Esophagus squamous epithelium (tissue), 5 donors: ENCODE data around the gene IL11RA. TPM values are rescaled to one million over a fixed set of nuclear protein-coding genes. Genes with fewer than 3 reads are reported as not detected.

Source experiments
- DNase-seq: peaks from one replicate; lab custom pipeline; 2025; lab: John Stamatoyannopoulos, UW
- H3K27ac ChIP-seq, 4 donors: fragments of 200-600 bp; sonication (generic); one replicate each; pipeline ENCODE4 v1.5.1; 2016 to 2019; ENCODE audit warnings: mild to moderate bottlenecking in 1 of 4
- H3K27me3 ChIP-seq, 4 donors: fragments of 200-600 bp; sonication (generic); 1 replicate in 3 of 4; 2 replicates in 1 of 4; pipeline versions ENCODE4 v1.5.1 to v1.6.0; 2017 to 2021; ENCODE audit warnings: antibody characterized with exemption in 1 of 4
- H3K36me3 ChIP-seq, 3 donors: fragments of 200-600 bp; sonication (generic); one replicate each; pipeline ENCODE4 v1.5.1; 2016 to 2019
- H3K4me1 ChIP-seq, 3 donors: fragments of 200-600 bp; sonication (generic); one replicate each; pipeline ENCODE4 v1.5.1; 2017 to 2019
- H3K4me3 ChIP-seq, 4 donors: fragments of 200-600 bp; sonication (generic); 1 replicate in 3 of 4; 2 replicates in 1 of 4; pipeline ENCODE4 v1.5.1; 2016 to 2019; ENCODE audit warnings: mild to moderate bottlenecking in 2 of 4, moderate library complexity in 1 of 4
- H3K9me3 ChIP-seq, 3 donors: fragments of 200-600 bp; sonication (generic); one replicate each; pipeline ENCODE4 v1.5.1; 2016 to 2019
- CTCF ChIP-seq, 6 experiments: fragments of 450-650 bp in 4 of 6; fragments of 200-600 bp in 2 of 6; sonication (generic) in 2 of 6; IDR thresholded peaks; one replicate each; pipeline ENCODE4 v1.5.1; 2016 to 2019; ENCODE audit warnings: antibody characterized with exemption in 6 of 6, mild to moderate bottlenecking in 4 of 6, moderate library complexity in 4 of 6
- POLR2A ChIP-seq, 4 donors: fragments of 450-650 bp; IDR thresholded peaks; one replicate each; pipeline ENCODE4 v1.6.1; 2017; ENCODE audit warnings: antibody characterized with exemption in 4 of 4, mild to moderate bottlenecking in 4 of 4, moderate library complexity in 3 of 4
- WGBS, 2 donors: methylation state at CpG; one replicate each; pipeline ENCODE4 v1.1.5; 2018; 5-methylcytosine and 5-hydroxymethylcytosine counted together
- intact Hi-C: fragments of 100-400 bp; cut with DNase I; formaldehyde crosslinking; loops from one replicate; pipeline ENCODE4 v1.15.0; 2022
- total RNA-seq, 4 donors: library from RNA; depleted of rRNA; stranded (reverse); fragments of >200 nt; gene quantifications; one replicate each; pipeline ENCODE4 v1.1.0, GENCODE V29; 2016
- donor health status: DM: yes; HTN: yes; CAD: no.

The IL11RA gene
- total RNA-seq, 4 donors from 2014 or later = 2.5 to 18.7 (median 9.3) TPM

GRCh38 chr9:34686231-34686630 is 34.2 kb downstream of the IL11RA start:
- H3K4me1 ChIP-seq = peaks cover 0 to 57% (median 5%) of the 10 kb centered on the region in 3 donors
- H3K27me3 ChIP-seq = no peaks in the 10 kb centered on the region
- H3K4me3 ChIP-seq = no peak overlapping the region
- H3K27ac ChIP-seq = peak overlapping the region in 2 of 4 donors; percentile 29 to 55
- TF ChIP-seq CTCF (IDR thresholded peaks at IDR 0.05) = no peak
- TF ChIP-seq POLR2A (IDR thresholded peaks at IDR 0.05) = no peak
- no peak for DNase-seq
- H3K36me3 ChIP-seq = no peaks in the 10 kb centered on the region
- H3K9me3 ChIP-seq = no peaks in the 10 kb centered on the region
- intact Hi-C loops = no loop called here
- WGBS, 2 donors = 57 to 77% methylated on average over 5 of the region's 5 CpGs

- no peaks in the 10 kb centered on the region for H3K36me3 ChIP-seq
- peak overlapping the region in 1 of 4 donors; percentile 55 for H3K27ac ChIP-seq
- intact Hi-C loops = no loop called here
- H3K9me3 ChIP-seq = no peaks in the 10 kb centered on the region
- no peak overlapping the region for H3K4me3 ChIP-seq
- 40 to 50% methylated on average over 1 of the region's 1 CpG for whole genome bisulfite sequencing, 2 donors
- DNase-seq = no peak
- TF ChIP-seq CTCF (IDR thresholded peaks at IDR 0.05) (no peak), POLR2A (IDR thresholded peaks at IDR 0.05) (no peak)
- H3K4me1 ChIP-seq = peaks cover 0 to 62% (median 5%) of the 10 kb centered on the region in 3 donors
- H3K27me3 ChIP-seq = no peaks in the 10 kb centered on the region
Measured at GRCh38 chr9:34686732-34687131, 34.7 kb downstream of the IL11RA start.

GRCh38 chr9:34687276-34688030 is 35.5 kb downstream of the IL11RA start:
- TF ChIP-seq CTCF (IDR thresholded peaks at IDR 0.05) (no peak), POLR2A (IDR thresholded peaks at IDR 0.05) (no peak)
- Histone ChIP-seq H3K9me3 (no peaks in the 10 kb centered on the region), H3K27me3 (no peaks in the 10 kb centered on the region), H3K27ac (peak overlapping the region in 1 of 4 donors; percentile 55), H3K4me1 (peaks cover 0 to 64% (median 5%) of the 10 kb centered on the region in 3 donors), H3K36me3 (no peaks in the 10 kb centered on the region), H3K4me3 (no peak overlapping the region)
- intact Hi-C loops = no loop called here
- no peak for DNase-seq
- 72 to 80% methylated on average over 6 to 8 of the region's 10 CpGs for WGBS, 2 donors

GRCh38 chr9:34688329-34689115 is 36.5 kb downstream of the IL11RA start:
- H3K36me3 ChIP-seq = no peaks in the 10 kb centered on the region
- no peaks in the 10 kb centered on the region for H3K27me3 ChIP-seq
- TF ChIP-seq CTCF (IDR thresholded peaks at IDR 0.05) = no peak
- no peak for TF ChIP-seq POLR2A (IDR thresholded peaks at IDR 0.05)
- intact Hi-C loops = no loop called here
- H3K4me1 ChIP-seq = peaks cover 0 to 64% (median 5%) of the 10 kb centered on the region in 3 donors
- peak overlapping the region in 1 of 4 donors; percentile 33 for H3K27ac ChIP-seq
- no peak overlapping the region for H3K4me3 ChIP-seq
- H3K9me3 ChIP-seq = no peaks in the 10 kb centered on the region
- no peak for DNase-seq
- WGBS, 2 donors = 47 to 100% methylated on average over 3 to 4 of the region's 5 CpGs

- intact Hi-C loops = no loop called here
- Histone ChIP-seq H3K4me3 (no peak overlapping the region), H3K27me3 (no peaks in the 10 kb centered on the region), H3K4me1 (peaks cover 0 to 64% (median 5%) of the 10 kb centered on the region in 3 donors), H3K27ac (peak overlapping the region in 1 of 4 donors; percentile 33), H3K36me3 (no peaks in the 10 kb centered on the region), H3K9me3 (no peaks in the 10 kb centered on the region)
- no peak for DNase-seq
- TF ChIP-seq POLR2A (IDR thresholded peaks at IDR 0.05) (no peak), CTCF (IDR thresholded peaks at IDR 0.05) (no peak)
- WGBS, 2 donors = 57 to 68% methylated on average over 3 to 4 of the region's 4 CpGs
Measured at GRCh38 chr9:34689116-34689470, 37.1 kb downstream of the IL11RA start.
